Measurements from ENCODE around the gene MSI1. TPM values are rescaled to one million over a fixed set of nuclear protein-coding genes. Genes with fewer than 3 reads are reported as not detected.

MSI1 gene
- total and polyA plus RNA-seq, 3 experiments from 2014 or later: 0.22 TPM; not detected in 1

GRCh38 chr12:120370343-120371243, 1.6 kb upstream of the MSI1 start:
- Histone ChIP-seq H3K36me3 (ENCODE audit: insufficient read depth, low read length) (no peaks in the 10 kb centered on the region), H3K9me3 (ENCODE audit: low read length) (no peaks in the 10 kb centered on the region), H3K4me1 (ENCODE audit: insufficient read depth, low read length) (peaks cover 5% of the 10 kb centered on the region), H3K27me3 (ENCODE audit: insufficient read depth, low read length, poor library complexity, severe bottlenecking) (peaks cover 47% of the 10 kb centered on the region), H3K27ac (ENCODE audit: low read depth, low read length) (no peak overlapping the region), H3K4me3 (ENCODE audit: low read length) (no peak overlapping the region)
- Mint-ChIP-seq H3K36me3 (no peaks in the 10 kb centered on the region), H3K4me3 (peak overlapping the region; percentile 46 to 88 (median 76)), H3K9me3 (no peaks in the 10 kb centered on the region), H3K4me1 (peaks cover 8 to 23% (median 18%) of the 10 kb centered on the region in 3 donors), H3K27ac (peak overlapping the region in 1 of 8 donors; percentile 41), H3K27me3 (peaks cover 69 to 79% of the 10 kb centered on the region in 2 donors)
- DNase-seq: no peak
- ChIA-PET CTCF (no interaction called here), POLR2A (no interaction called here)

GRCh38 chr12:120369603-120370342, 809 bp upstream of the MSI1 start:
- H3K9me3 ChIP-seq (ENCODE audit: low read length): no peaks in the 10 kb centered on the region
- Mint-ChIP-seq H3K9me3 (no peaks in the 10 kb centered on the region), H3K27ac (peak overlapping the region in 1 of 8 donors; percentile 41), H3K4me3 (peak overlapping the region; percentile 46 to 88 (median 76)), H3K4me1 (peaks cover 8 to 23% (median 18%) of the 10 kb centered on the region in 3 donors), H3K27me3 (peaks cover 67 to 77% of the 10 kb centered on the region in 2 donors), H3K36me3 (no peaks in the 10 kb centered on the region)
- CTCF ChIA-PET: no interaction called here
- POLR2A ChIA-PET: no interaction called here
- peaks cover 47% of the 10 kb centered on the region for H3K27me3 ChIP-seq (ENCODE audit: insufficient read depth, low read length, poor library complexity, severe bottlenecking)
- no peak overlapping the region for H3K27ac ChIP-seq (ENCODE audit: low read depth, low read length)
- peaks cover 5% of the 10 kb centered on the region for H3K4me1 ChIP-seq (ENCODE audit: insufficient read depth, low read length)
- DNase-seq: no peak
- H3K4me3 ChIP-seq (ENCODE audit: low read length): no peak overlapping the region
- no peaks in the 10 kb centered on the region for H3K36me3 ChIP-seq (ENCODE audit: insufficient read depth, low read length)

- Mint-ChIP-seq H3K9me3 (no peaks in the 10 kb centered on the region), H3K27me3 (peaks cover 70 to 84% of the 10 kb centered on the region in 2 donors), H3K4me1 (peaks cover 8 to 23% (median 18%) of the 10 kb centered on the region in 3 donors), H3K27ac (peak overlapping the region in 1 of 8 donors; percentile 92), H3K36me3 (no peaks in the 10 kb centered on the region), H3K4me3 (peak overlapping the region in 6 of 7 donors; percentile 35 to 62 (median 40))
- DNase-seq: no peak
- no peak overlapping the region for H3K27ac ChIP-seq (ENCODE audit: low read depth, low read length)
- CTCF ChIA-PET: interaction anchor here (1.2 to 2.6 kb wide), 2 partner anchors 11 to 96 kb away, joined by 3 to 7 read pairs; no protein-coding TSS in a partner anchor
- peaks cover 5% of the 10 kb centered on the region for H3K4me1 ChIP-seq (ENCODE audit: insufficient read depth, low read length)
- no peaks in the 10 kb centered on the region for H3K36me3 ChIP-seq (ENCODE audit: insufficient read depth, low read length)
- H3K9me3 ChIP-seq (ENCODE audit: low read length): no peaks in the 10 kb centered on the region
- POLR2A ChIA-PET: no interaction called here
- H3K4me3 ChIP-seq (ENCODE audit: low read length): no peak overlapping the region
- peaks cover 42% of the 10 kb centered on the region for H3K27me3 ChIP-seq (ENCODE audit: insufficient read depth, low read length, poor library complexity, severe bottlenecking)
These were observed 808 bp downstream of the MSI1 start for GRCh38 chr12:120367924-120368788.

- Histone ChIP-seq H3K27ac (ENCODE audit: low read depth, low read length) (no peak overlapping the region), H3K36me3 (ENCODE audit: insufficient read depth, low read length) (no peaks in the 10 kb centered on the region), H3K27me3 (ENCODE audit: insufficient read depth, low read length, poor library complexity, severe bottlenecking) (peaks cover 45% of the 10 kb centered on the region), H3K9me3 (ENCODE audit: low read length) (no peaks in the 10 kb centered on the region), H3K4me3 (ENCODE audit: low read length) (no peak overlapping the region), H3K4me1 (ENCODE audit: insufficient read depth, low read length) (peaks cover 5% of the 10 kb centered on the region)
- Mint-ChIP-seq H3K4me1 (peaks cover 8 to 23% (median 18%) of the 10 kb centered on the region in 3 donors), H3K9me3 (no peaks in the 10 kb centered on the region), H3K27me3 (peaks cover 67 to 84% of the 10 kb centered on the region in 2 donors), H3K4me3 (peak overlapping the region; percentile 38 to 70 (median 61)), H3K36me3 (no peaks in the 10 kb centered on the region), H3K27ac (peak overlapping the region in 1 of 8 donors; percentile 92)
- no peak for DNase-seq
- CTCF ChIA-PET: interaction anchor here (0.7 to 2.6 kb wide), 5 partner anchors 10 to 342 kb away, joined by 3 to 7 read pairs (median 3); no protein-coding TSS in a partner anchor
- POLR2A ChIA-PET: no interaction called here
These were observed 1.6 kb downstream of the MSI1 start for GRCh38 chr12:120367233-120367923.

GRCh38 chr12:120366845-120367232, 2.1 kb downstream of the MSI1 start:
- POLR2A ChIA-PET: no interaction called here
- peak overlapping the region in 1 of 8 donors; percentile 14 for H3K27ac Mint-ChIP-seq
- H3K27me3 ChIP-seq (ENCODE audit: insufficient read depth, low read length, poor library complexity, severe bottlenecking): peaks cover 49% of the 10 kb centered on the region

GRCh38 chr12:120366341-120366705, 2.6 kb downstream of the MSI1 start:
- H3K4me3 ChIP-seq (ENCODE audit: low read length): no peak overlapping the region
- no peaks in the 10 kb centered on the region for H3K9me3 Mint-ChIP-seq
- no peak overlapping the region for H3K27ac Mint-ChIP-seq
- no peaks in the 10 kb centered on the region for H3K36me3 Mint-ChIP-seq
- DNase-seq: no peak
- peaks cover 5% of the 10 kb centered on the region for H3K4me1 ChIP-seq (ENCODE audit: insufficient read depth, low read length)
- peak overlapping the region in 2 of 7 donors; percentile 43 to 66 for H3K4me3 Mint-ChIP-seq
- H3K27me3 ChIP-seq (ENCODE audit: insufficient read depth, low read length, poor library complexity, severe bottlenecking): peaks cover 45% of the 10 kb centered on the region
- no peaks in the 10 kb centered on the region for H3K36me3 ChIP-seq (ENCODE audit: insufficient read depth, low read length)
- H3K27ac ChIP-seq (ENCODE audit: low read depth, low read length): no peak overlapping the region
- H3K9me3 ChIP-seq (ENCODE audit: low read length): no peaks in the 10 kb centered on the region
- peaks cover 64 to 78% of the 10 kb centered on the region in 2 donors for H3K27me3 Mint-ChIP-seq
- ChIA-PET POLR2A (no interaction called here), CTCF (interaction anchor here (0.7 to 2.6 kb wide), 2 partner anchors 9 to 14 kb away, joined by 3 to 7 read pairs; no protein-coding TSS in a partner anchor)
- peaks cover 8 to 27% (median 20%) of the 10 kb centered on the region in 3 donors for H3K4me1 Mint-ChIP-seq

More at GRCh38 chr12:120366845-120367232, 2.1 kb downstream of the MSI1 start:
- peaks cover 8 to 27% (median 20%) of the 10 kb centered on the region in 3 donors for H3K4me1 Mint-ChIP-seq
- DNase-seq: no peak
- no peaks in the 10 kb centered on the region for H3K9me3 Mint-ChIP-seq
- Histone ChIP-seq H3K36me3 (ENCODE audit: insufficient read depth, low read length) (no peaks in the 10 kb centered on the region), H3K4me3 (ENCODE audit: low read length) (no peak overlapping the region), H3K27ac (ENCODE audit: low read depth, low read length) (no peak overlapping the region), H3K4me1 (ENCODE audit: insufficient read depth, low read length) (peaks cover 5% of the 10 kb centered on the region), H3K9me3 (ENCODE audit: low read length) (no peaks in the 10 kb centered on the region)
- peaks cover 67 to 83% of the 10 kb centered on the region in 2 donors for H3K27me3 Mint-ChIP-seq
- peak overlapping the region in 6 of 7 donors; percentile 21 to 88 (median 44) for H3K4me3 Mint-ChIP-seq
- CTCF ChIA-PET: interaction anchor here (0.7 to 2.6 kb wide), 6 partner anchors 10 to 342 kb away, joined by 3 to 7 read pairs (median 3); no protein-coding TSS in a partner anchor
- no peaks in the 10 kb centered on the region for H3K36me3 Mint-ChIP-seq
